NCI-H2227 treated with DMSO at 0.1 percent for 48 hours (cell line): ENCODE measurements around the gene METTL1.
"Not testable (repeated sequence)": the region's sequence is repeated elsewhere in the genome, so short reads cannot be mapped to it uniquely, and the experiment has no call there.

Source experiments
- DNase-seq: peaks from one replicate; lab custom pipeline; 2025; lab: John Stamatoyannopoulos, UW

The METTL1 gene

GRCh38 chr12:57797933-57798332 is 26.0 kb upstream of the METTL1 start:
- DNase-seq, result no peak

GRCh38 chr12:57796996-57797395 is 25.1 kb upstream of the METTL1 start:
- DNase-seq, result no peak

- no peak for DNase-seq
These were observed 23.4 kb upstream of the METTL1 start for GRCh38 chr12:57795354-57795753.

GRCh38 chr12:57793920-57794319 is 22.0 kb upstream of the METTL1 start:
- DNase-seq, result no peak

- no peak for DNase-seq
These were observed 12.0 kb upstream of the METTL1 start for GRCh38 chr12:57783861-57784260.

- no peak for DNase-seq
These were observed 11.5 kb upstream of the METTL1 start for GRCh38 chr12:57783466-57783801.

- DNase-seq, result peak; percentile 83
These were observed 10.9 kb upstream of the METTL1 start, which contains the start of gene TSFM for GRCh38 chr12:57782608-57783465. TSS of gene TSFM (plus strand) at chr12:57782787. CDS start at chr12:57782802, 15 bp downstream.

- DNase-seq, result no peak
These were observed 10.3 kb upstream of the METTL1 start for GRCh38 chr12:57782243-57782607.

- DNase-seq, result no peak
These were observed 9.9 kb upstream of the METTL1 start for GRCh38 chr12:57781801-57782200.

GRCh38 chr12:57781244-57781643 is 9.3 kb upstream of the METTL1 start:
- DNase-seq, result no peak

GRCh38 chr12:57780284-57780897 is 8.5 kb upstream of the METTL1 start:
- DNase-seq, result no peak

GRCh38 chr12:57779736-57780135 is 7.8 kb upstream of the METTL1 start:
- no peak for DNase-seq

- DNase-seq, result no peak
These were observed 6.0 kb upstream of the METTL1 start for GRCh38 chr12:57777911-57778310.

- DNase-seq, result no peak
These were observed 5.5 kb upstream of the METTL1 start for GRCh38 chr12:57777367-57777766.

- no peak for DNase-seq
These were observed 4.3 kb upstream of the METTL1 start for GRCh38 chr12:57776247-57776587.

GRCh38 chr12:57775563-57776246 is 3.8 kb upstream of the METTL1 start:
- DNase-seq, result no peak

GRCh38 chr12:57775044-57775443 is 3.1 kb upstream of the METTL1 start:
- DNase-seq, result no peak

- DNase-seq, result not testable (repeated sequence)
These were observed 2.7 kb upstream of the METTL1 start for GRCh38 chr12:57774634-57775033.

- peak; percentile 42 for DNase-seq
These were observed 771 bp upstream of the METTL1 start, which contains the start of gene EEF1AKMT3 for GRCh38 chr12:57772429-57773322. TSS of gene EEF1AKMT3 (plus strand) at chr12:57772614. CDS start at chr12:57772725, 111 bp downstream.

GRCh38 chr12:57771236-57771872 is 551 bp downstream of the METTL1 start:
- peak; percentile 84 for DNase-seq

GRCh38 chr12:57770734-57771133 is 1.2 kb downstream of the METTL1 start:
- DNase-seq, result no peak
